ENCODE data around the gene CCDC200. TPM values are rescaled to one million over a fixed set of nuclear protein-coding genes. Genes with fewer than 3 reads are reported as not detected.
"Not testable (repeated sequence)": the region's sequence is repeated elsewhere in the genome, so short reads cannot be mapped to it uniquely, and the experiment has no call there.

The CCDC200 gene
- total RNA-seq: not detected

DNA sequence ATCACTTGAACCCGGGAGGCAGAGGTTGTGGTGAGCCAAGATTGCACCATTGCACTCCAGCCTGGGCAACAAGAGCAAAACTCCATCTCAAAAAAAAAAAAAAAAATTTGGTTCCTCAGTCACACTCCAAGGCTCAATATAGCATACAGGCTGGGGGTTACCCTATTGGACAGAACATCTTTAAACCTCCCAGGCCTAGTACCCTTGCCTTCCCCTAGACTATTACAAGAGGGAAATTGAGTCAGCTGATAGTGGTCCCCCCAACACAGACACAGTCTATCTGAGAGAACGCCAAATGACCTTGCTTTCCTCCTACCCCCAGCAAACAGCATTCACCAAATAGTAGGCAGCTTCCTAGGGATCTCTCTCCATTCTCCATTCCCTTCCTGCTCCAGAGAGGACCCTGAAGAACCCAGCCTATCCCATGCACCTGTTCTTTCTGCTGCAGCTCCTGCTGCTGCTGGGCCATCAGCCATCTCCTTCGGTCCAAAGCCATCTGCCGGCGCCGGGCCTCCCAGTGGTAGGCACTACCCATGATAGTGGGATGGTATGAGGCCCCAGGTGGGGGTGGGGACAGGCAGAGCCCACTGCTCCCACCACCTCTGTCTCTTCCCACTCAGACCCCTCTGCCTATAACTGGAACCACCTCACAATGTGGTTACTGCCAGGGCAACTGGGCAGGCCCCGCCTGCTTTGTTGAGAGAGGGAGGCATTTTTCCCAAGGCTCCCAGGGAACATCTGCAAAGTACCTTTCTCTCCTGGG is at the start of gene CCDC200:
CCDC200 (minus strand) TSS at position 604 of the 763 bp plus-strand sequence; CDS start at position 535, 69 bp downstream.
- H3K27ac ChIP-seq (replicated peaks in 1 of 4); DNase-seq (ENCODE audit: extremely low spot score); intact Hi-C loops (cut with DNase I); H3K9me3 ChIP-seq; H3K4me3 ChIP-seq; H3K27me3 ChIP-seq; H3K4me1 ChIP-seq: not testable (repeated sequence)
- no CpG with 5 or more reads among the region's 7 CpGs for WGBS
- H3K36me3 ChIP-seq: peaks cover 0 to 21% (median 11%) of the 10 kb centered on the region in 4 donors

- intact Hi-C loops (cut with DNase I); H3K27me3 ChIP-seq; H3K4me3 ChIP-seq; DNase-seq (ENCODE audit: extremely low spot score); H3K36me3 ChIP-seq; H3K27ac ChIP-seq (replicated peaks in 1 of 4); H3K4me1 ChIP-seq; H3K9me3 ChIP-seq: not testable (repeated sequence)
- WGBS: no CpG with 5 or more reads among the region's 30 CpGs
Measured at GRCh38 chr17:43272914-43273313, 44.5 kb upstream of the CCDC200 start.

DNA sequence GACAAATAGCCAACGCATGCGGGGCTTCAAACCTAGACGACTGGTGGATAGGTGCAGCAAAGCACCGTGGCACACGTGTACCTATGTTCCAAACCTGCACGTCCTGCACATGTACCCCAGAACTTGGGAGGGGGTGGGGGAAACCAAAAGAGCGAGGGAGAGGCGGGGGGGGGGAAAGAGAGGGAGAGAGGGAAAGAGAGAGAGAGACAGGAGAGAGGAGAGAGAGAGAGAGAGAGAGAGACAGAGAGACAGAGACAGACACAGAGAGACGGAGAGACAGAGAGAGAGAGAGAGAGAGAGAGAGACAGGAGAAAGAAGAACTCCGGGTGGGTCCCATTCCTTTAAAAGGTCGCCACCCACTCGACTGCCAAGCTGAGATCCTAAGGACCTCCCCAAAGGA is 44.1 kb upstream of the CCDC200 start:
- H3K4me3 ChIP-seq; H3K4me1 ChIP-seq; H3K27me3 ChIP-seq; H3K36me3 ChIP-seq; intact Hi-C loops (cut with DNase I); H3K9me3 ChIP-seq; DNase-seq (ENCODE audit: extremely low spot score); H3K27ac ChIP-seq (replicated peaks in 1 of 4): not testable (repeated sequence)
- WGBS: no CpG with 5 or more reads among the region's 12 CpGs

DNA sequence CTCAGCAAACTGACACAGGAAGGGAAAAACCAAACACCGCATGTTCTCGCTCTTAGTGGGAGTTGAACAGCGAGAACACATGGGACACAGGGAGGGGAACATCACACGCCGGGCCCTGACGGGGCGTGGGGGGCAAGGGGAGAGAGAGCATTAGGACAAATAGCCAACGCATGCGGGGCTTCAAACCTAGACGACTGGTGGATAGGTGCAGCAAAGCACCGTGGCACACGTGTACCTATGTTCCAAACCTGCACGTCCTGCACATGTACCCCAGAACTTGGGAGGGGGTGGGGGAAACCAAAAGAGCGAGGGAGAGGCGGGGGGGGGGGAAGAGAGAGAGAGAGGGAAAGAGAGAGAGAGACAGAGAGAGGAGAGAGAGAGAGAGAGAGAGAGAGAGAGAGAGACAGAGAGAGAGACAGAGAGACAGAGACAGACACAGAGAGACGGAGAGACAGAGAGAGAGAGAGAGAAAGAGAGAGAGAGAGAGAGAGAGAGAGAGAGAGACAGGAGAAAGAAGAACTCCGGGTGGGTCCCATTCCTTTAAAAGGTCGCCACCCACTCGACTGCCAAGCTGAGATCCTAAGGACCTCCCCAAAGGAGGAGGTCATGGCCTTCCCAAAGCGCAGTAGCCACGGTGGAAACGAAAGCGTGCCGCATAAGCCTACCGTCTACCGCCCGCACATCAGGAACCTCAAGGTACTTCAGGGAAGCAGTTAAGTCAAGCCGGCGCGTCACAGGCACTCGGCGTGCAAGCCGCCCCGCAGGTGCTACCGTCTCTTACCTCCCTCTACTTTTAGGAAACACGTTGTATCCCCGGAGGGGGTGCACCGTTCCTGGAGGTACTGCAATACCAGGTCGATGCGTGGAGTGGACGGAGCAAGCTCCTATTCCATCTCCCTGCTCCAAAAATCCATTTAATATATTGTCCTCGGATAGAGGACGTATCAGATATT is 42.4 kb upstream of the CCDC200 start:
- H3K27me3 ChIP-seq, H3K4me1 ChIP-seq: not testable (repeated sequence)

DNA sequence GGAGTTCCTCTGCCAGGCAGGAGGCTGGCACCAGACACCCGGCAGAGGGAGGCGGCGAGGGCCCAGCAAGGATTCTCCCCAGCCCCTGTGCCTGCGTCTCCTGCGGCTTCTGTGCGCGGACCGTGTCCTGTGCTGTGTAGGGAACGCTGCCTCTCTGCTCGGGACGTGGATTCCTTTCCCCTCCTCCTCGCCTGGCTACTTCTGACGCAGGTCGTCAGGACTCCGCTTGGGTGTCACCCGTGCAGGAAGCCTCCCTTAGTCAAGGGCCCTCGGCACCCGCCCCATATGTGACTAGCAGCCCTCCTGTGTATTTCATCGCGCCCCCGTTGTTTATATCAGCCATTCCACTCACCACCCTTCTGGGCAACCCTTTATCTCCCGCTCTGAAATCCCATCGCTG is 18.0 kb upstream of the CCDC200 start:
- intact Hi-C loops (cut with DNase I); H3K9me3 ChIP-seq; H3K27me3 ChIP-seq; DNase-seq (ENCODE audit: extremely low spot score); H3K36me3 ChIP-seq; H3K4me1 ChIP-seq: not testable (repeated sequence)
- Histone ChIP-seq H3K4me3 (peak overlapping the region; percentile 24 to 50 (median 41)), H3K27ac (replicated peaks in 1 of 4) (peak overlapping the region in 3 of 4 donors; percentile 64 to 77 (median 76))
- 21% methylated on average over 18 of the region's 23 CpGs for WGBS

More for the DNA sequence above, 42.4 kb upstream of the CCDC200 start:
- no CpG with 5 or more reads among the region's 43 CpGs for WGBS
- H3K4me3 ChIP-seq; H3K9me3 ChIP-seq; H3K36me3 ChIP-seq; DNase-seq (ENCODE audit: extremely low spot score); intact Hi-C loops (cut with DNase I); H3K27ac ChIP-seq (replicated peaks in 1 of 4): not testable (repeated sequence)

DNA sequence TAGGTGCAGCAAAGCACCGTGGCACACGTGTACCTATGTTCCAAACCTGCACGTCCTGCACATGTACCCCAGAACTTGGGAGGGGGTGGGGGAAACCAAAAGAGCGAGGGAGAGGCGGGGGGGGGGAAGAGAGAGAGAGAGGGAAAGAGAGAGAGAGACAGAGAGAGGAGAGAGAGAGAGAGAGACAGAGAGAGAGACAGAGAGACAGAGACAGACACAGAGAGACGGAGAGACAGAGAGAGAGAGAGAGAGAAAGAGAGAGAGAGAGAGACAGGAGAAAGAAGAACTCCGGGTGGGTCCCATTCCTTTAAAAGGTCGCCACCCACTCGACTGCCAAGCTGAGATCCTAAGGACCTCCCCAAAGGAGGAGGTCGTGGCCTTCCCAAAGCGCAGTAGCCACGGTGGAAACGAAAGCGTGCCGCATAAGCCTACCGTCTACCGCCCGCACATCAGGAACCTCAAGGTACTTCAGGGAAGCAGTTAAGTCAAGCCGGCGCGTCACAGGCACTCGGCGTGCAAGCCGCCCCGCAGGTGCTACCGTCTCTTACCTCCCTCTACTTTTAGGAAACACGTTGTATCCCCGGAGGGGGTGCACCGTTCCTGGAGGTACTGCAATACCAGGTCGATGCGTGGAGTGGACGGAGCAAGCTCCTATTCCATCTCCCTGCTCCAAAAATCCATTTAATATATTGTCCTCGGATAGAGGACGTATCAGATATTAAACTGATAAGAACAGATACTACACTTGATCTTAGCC is 12.4 kb upstream of the CCDC200 start:
- H3K4me1 ChIP-seq; H3K4me3 ChIP-seq; intact Hi-C loops (cut with DNase I); H3K27me3 ChIP-seq; DNase-seq (ENCODE audit: extremely low spot score); H3K9me3 ChIP-seq; H3K36me3 ChIP-seq; H3K27ac ChIP-seq (replicated peaks in 1 of 4): not testable (repeated sequence)
- no CpG with 5 or more reads among the region's 34 CpGs for WGBS

DNA sequence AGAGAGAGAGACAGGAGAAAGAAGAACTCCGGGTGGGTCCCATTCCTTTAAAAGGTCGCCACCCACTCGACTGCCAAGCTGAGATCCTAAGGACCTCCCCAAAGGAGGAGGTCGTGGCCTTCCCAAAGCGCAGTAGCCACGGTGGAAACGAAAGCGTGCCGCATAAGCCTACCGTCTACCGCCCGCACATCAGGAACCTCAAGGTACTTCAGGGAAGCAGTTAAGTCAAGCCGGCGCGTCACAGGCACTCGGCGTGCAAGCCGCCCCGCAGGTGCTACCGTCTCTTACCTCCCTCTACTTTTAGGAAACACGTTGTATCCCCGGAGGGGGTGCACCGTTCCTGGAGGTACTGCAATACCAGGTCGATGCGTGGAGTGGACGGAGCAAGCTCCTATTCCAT is 11.2 kb upstream of the CCDC200 start:
- intact Hi-C loops (cut with DNase I); H3K27ac ChIP-seq (replicated peaks in 1 of 4); H3K27me3 ChIP-seq; H3K4me1 ChIP-seq; DNase-seq (ENCODE audit: extremely low spot score); H3K4me3 ChIP-seq; H3K36me3 ChIP-seq; H3K9me3 ChIP-seq: not testable (repeated sequence)
- no CpG with 5 or more reads among the region's 26 CpGs for WGBS

GRCh38 chr17:43233877-43234276 is 5.5 kb upstream of the CCDC200 start, which contains the start of gene RNU2-1:
TSS of gene RNU2-1 (minus strand) at chr17:43233977.
- WGBS: no CpG with 5 or more reads among the region's 31 CpGs
- intact Hi-C loops (cut with DNase I); H3K4me3 ChIP-seq: not testable (repeated sequence)

DNA sequence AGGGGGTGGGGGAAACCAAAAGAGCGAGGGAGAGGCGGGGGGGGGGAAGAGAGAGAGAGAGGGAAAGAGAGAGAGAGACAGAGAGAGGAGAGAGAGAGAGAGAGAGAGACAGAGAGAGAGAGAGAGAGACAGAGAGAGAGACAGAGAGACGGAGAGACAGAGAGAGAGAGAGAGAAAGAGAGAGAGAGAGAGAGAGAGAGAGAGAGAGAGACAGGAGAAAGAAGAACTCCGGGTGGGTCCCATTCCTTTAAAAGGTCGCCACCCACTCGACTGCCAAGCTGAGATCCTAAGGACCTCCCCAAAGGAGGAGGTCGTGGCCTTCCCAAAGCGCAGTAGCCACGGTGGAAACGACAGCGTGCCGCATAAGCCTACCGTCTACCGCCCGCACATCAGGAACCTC is 4.8 kb upstream of the CCDC200 start:
- H3K27me3 ChIP-seq; intact Hi-C loops (cut with DNase I); DNase-seq (ENCODE audit: extremely low spot score); H3K4me3 ChIP-seq; H3K9me3 ChIP-seq; H3K36me3 ChIP-seq; H3K4me1 ChIP-seq; H3K27ac ChIP-seq (replicated peaks in 1 of 4): not testable (repeated sequence)
- no CpG with 5 or more reads among the region's 15 CpGs for WGBS

More at GRCh38 chr17:43233877-43234276, 5.5 kb upstream of the CCDC200 start, which contains the start of gene RNU2-1:
- not testable (repeated sequence) for H3K4me1 ChIP-seq; H3K9me3 ChIP-seq; DNase-seq (ENCODE audit: extremely low spot score); H3K36me3 ChIP-seq; H3K27ac ChIP-seq (replicated peaks in 1 of 4); H3K27me3 ChIP-seq

GRCh38 chr17:43232021-43232699 is 3.7 kb upstream of the CCDC200 start:
- H3K27me3 ChIP-seq; intact Hi-C loops (cut with DNase I); H3K4me1 ChIP-seq; H3K9me3 ChIP-seq; H3K36me3 ChIP-seq: not testable (repeated sequence)
- H3K4me3 ChIP-seq: peak overlapping the region; percentile 25 to 30 (median 26)
- WGBS: 77% methylated on average over 20 of the region's 24 CpGs
- H3K27ac ChIP-seq (replicated peaks in 1 of 4): peak overlapping the region; percentile 24 to 71 (median 60)
- DNase-seq (ENCODE audit: extremely low spot score): peak; percentile 45

GRCh38 chr17:43231205-43232020 is 3.0 kb upstream of the CCDC200 start:
- DNase-seq (ENCODE audit: extremely low spot score); H3K27me3 ChIP-seq; H3K4me1 ChIP-seq; H3K9me3 ChIP-seq; H3K36me3 ChIP-seq; intact Hi-C loops (cut with DNase I): not testable (repeated sequence)
- peak overlapping the region; percentile 24 to 76 (median 70) for H3K27ac ChIP-seq (replicated peaks in 1 of 4)
- peak overlapping the region; percentile 25 to 30 (median 26) for H3K4me3 ChIP-seq
- WGBS: 77% methylated on average over 11 of the region's 40 CpGs
